IMR-90 (cell line): ENCODE measurements around the gene DSTYK. TPM values are rescaled to one million over a fixed set of nuclear protein-coding genes. Genes with fewer than 3 reads are reported as not detected.
A peak's percentile ranks its signal among the peaks of the same experiment; 100 is the strongest.

ENCODE experiments used
- ATAC-seq: fragments of 200-7000 bp; cut with Tn5 transposase; 2 replicates; pipeline ENCODE4 v1.9.1; 2020; ENCODE audit warnings: low read depth, mild to moderate bottlenecking, moderate library complexity
- BruUV-seq: library from RNA; stranded (reverse); fragments of 400-500 nt; replicated peaks from 2 replicates; lab custom pipeline; 2021; lab: Mats Ljungman, UMichigan
- CTCF ChIA-PET: fragments of 300-600 bp; formaldehyde crosslinking; extraction: SDS; loops from one replicate; lab custom pipeline; 2021; ENCODE audit warnings: antibody characterized with exemption; lab: Yijun Ruan, JAX
- POLR2A ChIA-PET: fragments of 300-600 bp; sonication (Branson Sonifier 250); formaldehyde crosslinking; loops from one replicate; lab custom pipeline; 2022; ENCODE audit warnings: antibody characterized with exemption; ENCODE audit not compliant: unreplicated experiment; lab: Charles Lee
- DNase-seq: peaks from one replicate; pipeline ENCODE4 v3.0.0; 2013
- H2AFZ ChIP-seq: replicated peaks from 2 replicates; pipeline ENCODE3; 2013; ENCODE audit warnings: low read length, mild to moderate bottlenecking; ENCODE audit not compliant: poor library complexity
- H2AK5ac ChIP-seq: 2 replicates; pipeline ENCODE4 v1.6.1; 2013; ENCODE audit warnings: low read depth, low read length, inconsistent platforms
- H2AK9ac ChIP-seq: replicated peaks from 2 replicates; pipeline ENCODE3; 2013; ENCODE audit warnings: mild to moderate bottlenecking, low read depth, low read length, moderate library complexity; ENCODE audit not compliant: poor library complexity
- H2BK120ac ChIP-seq: 2 replicates; pipeline ENCODE4 v1.6.1; 2013; ENCODE audit warnings: low read depth, low read length, inconsistent platforms
- H2BK15ac ChIP-seq: 3 replicates; pipeline ENCODE4 v1.6.1; 2013; ENCODE audit warnings: low read depth, low read length, inconsistent platforms
- H2BK20ac ChIP-seq: 2 replicates; pipeline ENCODE4 v1.6.1; 2013; ENCODE audit warnings: low read depth, mild to moderate bottlenecking, inconsistent platforms, low read length, moderate library complexity
- H2BK5ac ChIP-seq: 2 replicates; pipeline ENCODE4 v1.6.1; 2013; ENCODE audit warnings: mild to moderate bottlenecking, low read depth, low read length, inconsistent platforms; ENCODE audit not compliant: poor library complexity, severe bottlenecking
- H3K14ac ChIP-seq: replicated peaks from 2 replicates; pipeline ENCODE4 v1.6.1; 2013; ENCODE audit warnings: low read depth, low read length, inconsistent platforms
- H3K18ac ChIP-seq: 2 replicates; pipeline ENCODE4 v1.6.1; 2013; ENCODE audit warnings: low read depth, low read length, control low read depth
- H3K23ac ChIP-seq: 2 replicates; pipeline ENCODE4 v1.6.1; 2013; ENCODE audit warnings: low read depth, low read length, inconsistent platforms
- H3K27ac ChIP-seq: 2 replicates; pipeline ENCODE4 v1.5.1; 2013; ENCODE audit warnings: mild to moderate bottlenecking, control low read depth, low read length; ENCODE audit not compliant: insufficient read depth
- H3K27me3 ChIP-seq: 2 replicates; pipeline ENCODE4 v1.6.1; 2013; ENCODE audit warnings: low read length; ENCODE audit not compliant: control insufficient read depth, insufficient read depth
- H3K36me3 ChIP-seq: 2 replicates; pipeline ENCODE4 v1.6.1; 2013; ENCODE audit warnings: low read length, mixed read lengths; ENCODE audit not compliant: control insufficient read depth, insufficient read depth
- H3K4ac ChIP-seq: 2 replicates; pipeline ENCODE4 v1.6.1; 2013; ENCODE audit warnings: low read depth, low read length, inconsistent platforms
- H3K4me1 ChIP-seq: 2 replicates; pipeline ENCODE4 v1.6.1; 2013; ENCODE audit warnings: low read length, mixed read lengths; ENCODE audit not compliant: control insufficient read depth, insufficient read depth
- H3K4me2 ChIP-seq: 2 replicates; pipeline ENCODE4 v1.6.1; 2013; ENCODE audit warnings: low read depth, mild to moderate bottlenecking, control low read depth, low read length, moderate library complexity
- H3K4me3 ChIP-seq: 2 replicates; pipeline ENCODE4 v1.5.1; 2013; ENCODE audit warnings: low read depth, mild to moderate bottlenecking, control low read depth, low read length, moderate library complexity; ENCODE audit not compliant: insufficient read depth
- H3K56ac ChIP-seq: 2 replicates; pipeline ENCODE4 v1.6.1; 2013; ENCODE audit warnings: low read length, inconsistent platforms; ENCODE audit not compliant: insufficient read depth; ENCODE audit errors: extremely low read depth
- H3K79me1 ChIP-seq, 2 experiments: 2 replicates each; pipeline ENCODE4 v1.6.1; 2013; ENCODE audit warnings: low read length in 2 of 2, inconsistent platforms in 1 of 2, low read depth in 1 of 2
- H3K9ac ChIP-seq: 2 replicates; pipeline ENCODE4 v1.6.1; 2013; ENCODE audit warnings: low read depth, low read length, control low read depth
- H3K9me1 ChIP-seq: 2 replicates; pipeline ENCODE4 v1.6.1; 2013; ENCODE audit warnings: low read length, inconsistent platforms; ENCODE audit not compliant: insufficient read depth
- H3K9me3 ChIP-seq: 2 replicates; pipeline ENCODE4 v1.6.1; 2013; ENCODE audit warnings: low read length; ENCODE audit not compliant: control insufficient read depth, insufficient read depth
- H4K20me1 ChIP-seq: 2 replicates; pipeline ENCODE4 v1.6.1; 2013; ENCODE audit warnings: low read length, inconsistent platforms; ENCODE audit not compliant: insufficient read depth
- H4K5ac ChIP-seq: 2 replicates; pipeline ENCODE4 v1.6.1; 2013; ENCODE audit warnings: mild to moderate bottlenecking, low read depth, low read length, control low read depth
- H4K8ac ChIP-seq, 2 experiments: 2 replicates each; pipeline ENCODE4 v1.6.1; 2013; ENCODE audit warnings: low read depth in 2 of 2, low read length in 2 of 2, control low read depth in 1 of 2, inconsistent platforms in 1 of 2
- H4K91ac ChIP-seq: 2 replicates; pipeline ENCODE4 v1.6.1; 2013; ENCODE audit warnings: low read depth, low read length, inconsistent platforms; ENCODE audit not compliant: insufficient read depth
- BHLHE40 ChIP-seq: fragments of 150-350 bp; IDR thresholded peaks from 2 replicates; pipeline ENCODE4 v1.6.1; 2016; ENCODE audit warnings: mild to moderate bottlenecking, low read depth, low read length
- CEBPB ChIP-seq: IDR thresholded peaks from 2 replicates; pipeline ENCODE4 v1.6.1; 2012; ENCODE audit warnings: low read depth, low read length, improper control_type of control experiment
- FOS ChIP-seq: fragments of 150-350 bp; IDR thresholded peaks from 2 replicates; pipeline ENCODE4 v1.6.1; 2016; ENCODE audit warnings: low read depth, low read length
- MAFK ChIP-seq: IDR thresholded peaks from 2 replicates; pipeline ENCODE4 v1.6.1; 2012; ENCODE audit warnings: low read depth, low read length, improper control_type of control experiment
- MAZ ChIP-seq: IDR thresholded peaks from 2 replicates; pipeline ENCODE4 v1.6.1; 2012; ENCODE audit warnings: low read depth, mild to moderate bottlenecking, low read length, improper control_type of control experiment, moderate library complexity, borderline replicate concordance
- MXI1 ChIP-seq: IDR thresholded peaks from 2 replicates; pipeline ENCODE4 v1.6.1; 2012; ENCODE audit warnings: low read depth, mild to moderate bottlenecking, low read length, moderate library complexity, borderline replicate concordance
- NFE2L2 ChIP-seq: fragments of 150-350 bp; IDR thresholded peaks from 2 replicates; pipeline ENCODE4 v1.6.1; 2016; ENCODE audit warnings: low read depth, mild to moderate bottlenecking, low read length
- RAD21 ChIP-seq: IDR thresholded peaks from 2 replicates; pipeline ENCODE4 v1.6.1; 2012; ENCODE audit warnings: low read length, improper control_type of control experiment
- RCOR1 ChIP-seq: IDR thresholded peaks from 2 replicates; pipeline ENCODE4 v1.6.1; 2012; ENCODE audit warnings: mild to moderate bottlenecking, low read length, improper control_type of control experiment; ENCODE audit not compliant: insufficient replicate concordance
- RFX5 ChIP-seq: IDR thresholded peaks from 2 replicates; pipeline ENCODE4 v1.8.0; 2012; ENCODE audit warnings: low read depth, mild to moderate bottlenecking, low read length, moderate library complexity
- whole genome bisulfite sequencing, 2 experiments: methylation state at CpG; one replicate each; pipeline versions ENCODE4 v1.1.5 to v1.1.7; 2013; ENCODE audit warnings: missing lambda C conversion rate in 2 of 2; ENCODE audit not compliant: insufficient read length in 1 of 2; ENCODE audit errors: extremely low coverage in 2 of 2; 5-methylcytosine and 5-hydroxymethylcytosine counted together
- dilution Hi-C: fragments of 300-500 bp; cut with HindIII; formaldehyde crosslinking; loops from one replicate; pipeline ENCODE4 v1.14.3; 2018; ENCODE audit warnings: low sequenced_read_pairs; ENCODE audit not compliant: unreplicated experiment
- in situ Hi-C: fragments of 300-500 bp; cut with MboI; formaldehyde crosslinking; loops from 3 replicates; pipeline ENCODE4 v1.14.3; 2019; ENCODE audit warnings: low sequenced_read_pairs, inconsistent platforms, mixed read lengths
- intact Hi-C: fragments of 100-400 bp; cut with micrococcal nuclease; formaldehyde crosslinking; loops from 2 replicates; pipeline ENCODE4 v1.10.0; 2022
- polyA plus RNA-seq, 3 experiments: library from polyadenylated mRNA; depleted of rRNA; stranded (reverse); fragments of >200 nt; gene quantifications; 2 replicates each; pipeline ENCODE4 v1.2.3, GENCODE V29; 2012; ENCODE audit warnings: low replicate concordance in 1 of 3
- total RNA-seq: library from RNA; depleted of rRNA; stranded (reverse); fragments of >200 nt; gene quantifications from 2 replicates; pipeline ENCODE4 v1.2.3, GENCODE V29; 2012
- TF ChIP-seq, protein P1 (sequence below): fragments of 150-350 bp; IDR thresholded peaks from 2 replicates; pipeline ENCODE4 v1.6.1; 2016; ENCODE audit warnings: low read depth, mild to moderate bottlenecking, low read length, moderate library complexity, borderline replicate concordance

Gene DSTYK
- total and polyA plus RNA-seq, 2 of the 4 experiments (the other 2 are of a cell fraction), result 8.0 to 18.3 TPM

DNA sequence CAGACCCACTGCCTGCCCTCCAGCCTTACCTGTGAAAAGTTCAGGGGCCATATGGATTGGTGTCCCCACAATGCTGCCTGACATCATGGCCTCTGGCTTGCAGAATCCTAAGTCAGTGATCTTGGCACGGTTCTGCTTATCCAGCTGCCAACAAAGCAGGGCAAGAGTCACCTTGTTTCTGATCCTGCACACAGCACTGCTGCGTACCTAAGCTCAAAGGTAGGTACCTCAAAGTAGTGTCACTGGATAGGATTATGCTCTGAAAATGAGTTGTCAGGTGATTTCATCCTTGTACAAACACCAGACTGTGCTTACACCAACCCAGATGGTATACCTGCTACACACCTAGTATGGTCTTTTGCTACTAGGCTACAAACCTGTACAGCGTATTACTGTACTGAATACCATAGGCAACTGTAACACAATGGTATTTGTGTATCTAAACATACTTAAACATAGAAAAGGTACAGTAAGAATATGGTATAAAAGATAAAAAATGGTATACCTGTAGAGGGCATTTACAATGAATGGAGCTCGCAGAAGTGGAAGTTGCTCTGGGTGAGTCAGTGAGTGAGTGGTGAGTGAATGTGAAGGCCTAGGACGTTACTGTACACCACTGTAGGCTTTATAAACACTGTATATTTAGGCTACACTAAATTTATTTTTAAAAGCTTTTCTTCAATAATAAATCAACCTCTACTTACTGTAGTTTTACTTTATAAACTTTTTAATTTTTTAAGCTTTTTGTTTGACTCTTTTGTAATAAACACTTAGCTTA lies 60.7 kb downstream of the DSTYK start:
- ChIA-PET CTCF (interaction anchor here (0.7 to 2.8 kb wide), 5 partner anchors 9 to 105 kb away, joined by 3 to 14 read pairs (median 4); no protein-coding TSS in a partner anchor), POLR2A (no interaction called here)
- dilution Hi-C loops (no loop called here), intact Hi-C loops (no loop called here), in situ Hi-C loops (no loop called here)
- peak overlapping the region; percentile 25 for H2BK5ac ChIP-seq
- H2BK120ac ChIP-seq, result no peak overlapping the region
- no peak overlapping the region for H3K4me3 ChIP-seq
- BruUV-seq, result no TSS peak
- peaks cover 17% of the 10 kb centered on the region for H3K36me3 ChIP-seq
- DNase-seq (peak; percentile 66), ATAC-seq (peak; percentile 70)
- 0 out of 2 replicates have a peak overlapping the region, but pooled peaks have one; percentile 3 for H3K4me2 ChIP-seq
- peaks cover 10% of the 10 kb centered on the region; the same call in 1 of the 2 replicates for H3K9me1 ChIP-seq
- no peak for TF ChIP-seq BHLHE40
- no peak for TF ChIP-seq RCOR1
- TF ChIP-seq NFE2L2, result no peak
- no peak for TF ChIP-seq MXI1
- TF ChIP-seq RAD21, result no peak
- no peak for TF ChIP-seq MAFK
- TF ChIP-seq MAZ, result no peak
- no peak for TF ChIP-seq FOS
- no peak for TF ChIP-seq CEBPB
- TF ChIP-seq, protein P1, sequence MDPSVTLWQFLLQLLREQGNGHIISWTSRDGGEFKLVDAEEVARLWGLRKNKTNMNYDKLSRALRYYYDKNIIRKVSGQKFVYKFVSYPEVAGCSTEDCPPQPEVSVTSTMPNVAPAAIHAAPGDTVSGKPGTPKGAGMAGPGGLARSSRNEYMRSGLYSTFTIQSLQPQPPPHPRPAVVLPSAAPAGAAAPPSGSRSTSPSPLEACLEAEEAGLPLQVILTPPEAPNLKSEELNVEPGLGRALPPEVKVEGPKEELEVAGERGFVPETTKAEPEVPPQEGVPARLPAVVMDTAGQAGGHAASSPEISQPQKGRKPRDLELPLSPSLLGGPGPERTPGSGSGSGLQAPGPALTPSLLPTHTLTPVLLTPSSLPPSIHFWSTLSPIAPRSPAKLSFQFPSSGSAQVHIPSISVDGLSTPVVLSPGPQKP, result no peak
- TF ChIP-seq RFX5, result no peak
- 0 out of 2 replicates have a peak overlapping the region, but pooled peaks have one; percentile 40 for H4K5ac ChIP-seq
- H3K9me3 ChIP-seq, result peaks cover 3% of the 10 kb centered on the region
- H2AFZ ChIP-seq, result no peak overlapping the region
- peak overlapping the region; percentile 80 for H2AK5ac ChIP-seq
- H2BK20ac ChIP-seq, result no peak overlapping the region
- peak overlapping the region; percentile 23; the same call in 2 of the 3 replicates for H2BK15ac ChIP-seq
- H3K14ac ChIP-seq, result no peak overlapping the region; the same call in 1 of the 2 replicates
- H4K20me1 ChIP-seq, result no peaks in the 10 kb centered on the region
- H3K27ac ChIP-seq, result no peak overlapping the region
- 71% methylated on average over 1 of the region's 5 CpGs; no CpG with 5 or more reads in 1 of the 2 experiments for WGBS, 2 experiments
- H3K4me1 ChIP-seq, result peaks cover 8% of the 10 kb centered on the region; the same call in 1 of the 2 replicates
- no peak overlapping the region for H4K91ac ChIP-seq
- H2AK9ac ChIP-seq, result peak overlapping the region; percentile 44
- H3K18ac ChIP-seq, result no peak overlapping the region
- no peak overlapping the region for H3K23ac ChIP-seq
- H4K8ac ChIP-seq, result no peak overlapping the region
- H3K79me1 ChIP-seq, result peaks cover 6 to 9% of the 10 kb centered on the region in 2 experiments
- H3K4ac ChIP-seq, result peak overlapping the region; percentile 58
- H3K27me3 ChIP-seq, result no peaks in the 10 kb centered on the region
- no peak overlapping the region for H3K9ac ChIP-seq
- no peak overlapping the region for H3K56ac ChIP-seq
